HepG2 (cell line): ENCODE data around the gene CPZ. TPM values are rescaled to one million over a fixed set of nuclear protein-coding genes. Genes with fewer than 3 reads are reported as not detected.

Source experiments
- ELF1 ChIP-seq: sonication (generic); formaldehyde crosslinking; IDR thresholded peaks from 2 replicates; pipeline ENCODE4 v1.4.0; 2020; ENCODE audit warnings: missing genetic modification reagents
- HDAC6 ChIP-seq: fragments of 200-600 bp; sonication (generic); IDR thresholded peaks from 2 replicates; pipeline ENCODE4 v1.7.0; 2017; ENCODE audit warnings: mild to moderate bottlenecking, antibody characterized with exemption, low read length, low read depth
- HINFP ChIP-seq: sonication (generic); formaldehyde crosslinking; IDR thresholded peaks from 2 replicates; pipeline ENCODE4 v1.4.0; 2020; ENCODE audit warnings: low read depth, mild to moderate bottlenecking, missing genetic modification reagents
- HOXA7 ChIP-seq: sonication (generic); formaldehyde crosslinking; IDR thresholded peaks from 2 replicates; pipeline ENCODE4 v1.8.1; 2022; ENCODE audit warnings: mild to moderate bottlenecking, missing genetic modification reagents, moderate library complexity
- MYNN ChIP-seq: sonication (generic); formaldehyde crosslinking; IDR thresholded peaks from 2 replicates; pipeline ENCODE4 v1.4.0; 2020; ENCODE audit warnings: mild to moderate bottlenecking, low read depth, missing genetic modification reagents
- NFAT5 ChIP-seq: sonication (generic); formaldehyde crosslinking; IDR thresholded peaks from 2 replicates; pipeline ENCODE4 v1.4.0; 2020; ENCODE audit warnings: missing genetic modification reagents
- NFE2 ChIP-seq: sonication (generic); formaldehyde crosslinking; IDR thresholded peaks from 2 replicates; pipeline ENCODE4 v1.4.0; 2020; ENCODE audit warnings: missing genetic modification reagents
- NR2F1 ChIP-seq, 2 experiments: fragments of 450-650 bp in 1 of 2; formaldehyde crosslinking in 1 of 2; IDR thresholded peaks; 2 replicates each; pipeline versions ENCODE4 v1.5.0 to v1.6.1; 2016 to 2020; ENCODE audit warnings: mild to moderate bottlenecking in 1 of 2, missing compliant biosample characterization in 1 of 2, missing genetic modification reagents in 1 of 2, moderate library complexity in 1 of 2
- SRF ChIP-seq: IDR thresholded peaks from 2 replicates; pipeline ENCODE4 v1.6.1; 2011; ENCODE audit warnings: mild to moderate bottlenecking, low read depth, low read length, moderate library complexity
- ZBTB21 ChIP-seq: sonication (generic); formaldehyde crosslinking; IDR thresholded peaks from 2 replicates; pipeline ENCODE4 v1.4.0; 2020; ENCODE audit warnings: missing genetic modification reagents
- ZMYM2 ChIP-seq: sonication (generic); formaldehyde crosslinking; IDR thresholded peaks from 2 replicates; pipeline ENCODE4 v1.8.0; 2022; ENCODE audit warnings: mild to moderate bottlenecking, missing genetic modification reagents
- ZNF101 ChIP-seq: sonication (generic); formaldehyde crosslinking; IDR thresholded peaks from 2 replicates; pipeline ENCODE4 v1.4.0; 2020; ENCODE audit warnings: mild to moderate bottlenecking, low read depth, missing genetic modification reagents, borderline replicate concordance
- ZNF235 ChIP-seq: sonication (generic); formaldehyde crosslinking; IDR thresholded peaks from 2 replicates; pipeline ENCODE4 v1.8.1; 2023; ENCODE audit warnings: mild to moderate bottlenecking, missing genetic modification reagents, borderline replicate concordance
- ZSCAN22 ChIP-seq: sonication (generic); formaldehyde crosslinking; IDR thresholded peaks from 2 replicates; pipeline ENCODE4 v1.4.0; 2020; ENCODE audit warnings: mild to moderate bottlenecking, missing genetic modification reagents
- polyA plus RNA-seq, 8 experiments: library from polyadenylated mRNA; depleted of rRNA in 3 of 8; stranded (reverse) in 7 of 8; unstranded in 1 of 8; fragments of >200 nt; fragmentation: Illumina TruSeq in 4 of 8; extraction: Trizol in 4 of 8; gene quantifications; 2 replicates each; pipeline versions ENCODE4 v1.2.1 to v1.2.3, GENCODE V29; 2011 to 2016; ENCODE audit warnings: low read depth in 4 of 8, missing spikeins in 1 of 8, mixed read lengths in 1 of 8; ENCODE audit not compliant: insufficient read depth in 1 of 8
- total RNA-seq, 5 experiments: library from RNA; depleted of rRNA; stranded (reverse); fragments of >200 nt; fragmentation: Illumina TruSeq; extraction: Trizol; gene quantifications; 2 replicates each; pipeline ENCODE4 v1.2.3, GENCODE V29; 2016; ENCODE audit warnings: low read depth in 1 of 5
- TF ChIP-seq, protein P1 (sequence below): sonication (generic); formaldehyde crosslinking; IDR thresholded peaks from 2 replicates; pipeline ENCODE4 v1.5.1; 2020; ENCODE audit warnings: missing genetic modification reagents, mild to moderate bottlenecking, borderline replicate concordance
- TF ChIP-seq, protein P2 (sequence below): sonication (generic); formaldehyde crosslinking; IDR thresholded peaks from 2 replicates; pipeline ENCODE4 v1.4.0; 2020; ENCODE audit warnings: missing genetic modification reagents

Gene CPZ
- total and polyA plus RNA-seq, 2 of the 13 experiments (the other 11 are each of a cell fraction or from before 2014, with no cell fraction given) = 0.58 to 0.61 TPM

GRCh38 chr4:8580321-8581093, 12.1 kb upstream of the CPZ start, which contains the start of gene GPR78 (continued):
- no peak for TF ChIP-seq SRF
- no peak for TF ChIP-seq ZBTB21
- no peak; a peak in 1 of 4 replicates for TF ChIP-seq NR2F1 (CRISPR knock-in tag; IDR thresholded peaks at IDR 0.05)
- TF ChIP-seq ZSCAN22 = no peak
- no peak for TF ChIP-seq ZMYM2 (CRISPR knock-in tag)
- TF ChIP-seq ZNF235 (CRISPR knock-in tag) = no peak
- TF ChIP-seq HOXA7 (CRISPR knock-in tag) = no peak
- TF ChIP-seq HINFP = no peak
- no peak for TF ChIP-seq HDAC6
- no peak for TF ChIP-seq NFE2 (CRISPR knock-in tag)
- TF ChIP-seq, protein P1, sequence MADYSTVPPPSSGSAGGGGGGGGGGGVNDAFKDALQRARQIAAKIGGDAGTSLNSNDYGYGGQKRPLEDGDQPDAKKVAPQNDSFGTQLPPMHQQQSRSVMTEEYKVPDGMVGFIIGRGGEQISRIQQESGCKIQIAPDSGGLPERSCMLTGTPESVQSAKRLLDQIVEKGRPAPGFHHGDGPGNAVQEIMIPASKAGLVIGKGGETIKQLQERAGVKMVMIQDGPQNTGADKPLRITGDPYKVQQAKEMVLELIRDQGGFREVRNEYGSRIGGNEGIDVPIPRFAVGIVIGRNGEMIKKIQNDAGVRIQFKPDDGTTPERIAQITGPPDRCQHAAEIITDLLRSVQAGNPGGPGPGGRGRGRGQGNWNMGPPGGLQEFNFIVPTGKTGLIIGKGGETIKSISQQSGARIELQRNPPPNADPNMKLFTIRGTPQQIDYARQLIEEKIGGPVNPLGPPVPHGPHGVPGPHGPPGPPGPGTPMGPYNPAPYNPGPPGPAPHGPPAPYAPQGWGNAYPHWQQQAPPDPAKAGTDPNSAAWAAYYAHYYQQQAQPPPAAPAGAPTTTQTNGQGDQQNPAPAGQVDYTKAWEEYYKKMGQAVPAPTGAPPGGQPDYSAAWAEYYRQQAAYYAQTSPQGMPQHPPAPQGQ (CRISPR knock-in tag) = no peak
- no peak for TF ChIP-seq ZNF101 (CRISPR knock-in tag)
- peak; percentile 82; the same call in 1 of the 2 replicates for TF ChIP-seq NFAT5 (CRISPR knock-in tag)
- TF ChIP-seq, protein P2, sequence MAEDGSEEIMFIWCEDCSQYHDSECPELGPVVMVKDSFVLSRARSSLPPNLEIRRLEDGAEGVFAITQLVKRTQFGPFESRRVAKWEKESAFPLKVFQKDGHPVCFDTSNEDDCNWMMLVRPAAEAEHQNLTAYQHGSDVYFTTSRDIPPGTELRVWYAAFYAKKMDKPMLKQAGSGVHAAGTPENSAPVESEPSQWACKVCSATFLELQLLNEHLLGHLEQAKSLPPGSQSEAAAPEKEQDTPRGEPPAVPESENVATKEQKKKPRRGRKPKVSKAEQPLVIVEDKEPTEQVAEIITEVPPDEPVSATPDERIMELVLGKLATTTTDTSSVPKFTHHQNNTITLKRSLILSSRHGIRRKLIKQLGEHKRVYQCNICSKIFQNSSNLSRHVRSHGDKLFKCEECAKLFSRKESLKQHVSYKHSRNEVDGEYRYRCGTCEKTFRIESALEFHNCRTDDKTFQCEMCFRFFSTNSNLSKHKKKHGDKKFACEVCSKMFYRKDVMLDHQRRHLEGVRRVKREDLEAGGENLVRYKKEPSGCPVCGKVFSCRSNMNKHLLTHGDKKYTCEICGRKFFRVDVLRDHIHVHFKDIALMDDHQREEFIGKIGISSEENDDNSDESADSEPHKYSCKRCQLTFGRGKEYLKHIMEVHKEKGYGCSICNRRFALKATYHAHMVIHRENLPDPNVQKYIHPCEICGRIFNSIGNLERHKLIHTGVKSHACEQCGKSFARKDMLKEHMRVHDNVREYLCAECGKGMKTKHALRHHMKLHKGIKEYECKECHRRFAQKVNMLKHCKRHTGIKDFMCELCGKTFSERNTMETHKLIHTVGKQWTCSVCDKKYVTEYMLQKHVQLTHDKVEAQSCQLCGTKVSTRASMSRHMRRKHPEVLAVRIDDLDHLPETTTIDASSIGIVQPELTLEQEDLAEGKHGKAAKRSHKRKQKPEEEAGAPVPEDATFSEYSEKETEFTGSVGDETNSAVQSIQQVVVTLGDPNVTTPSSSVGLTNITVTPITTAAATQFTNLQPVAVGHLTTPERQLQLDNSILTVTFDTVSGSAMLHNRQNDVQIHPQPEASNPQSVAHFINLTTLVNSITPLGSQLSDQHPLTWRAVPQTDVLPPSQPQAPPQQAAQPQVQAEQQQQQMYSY = no peak
- TF ChIP-seq ELF1 (CRISPR knock-in tag) = no peak
- TF ChIP-seq MYNN (CRISPR knock-in tag) = no peak
